Caco-2 (cell line): Measurements from ENCODE around the gene FAM89B. TPM values are rescaled to one million over a fixed set of nuclear protein-coding genes. Genes with fewer than 3 reads are reported as not detected.

ENCODE experiments used
- BruUV-seq: library from RNA; stranded (reverse); fragments of 400-500 nt; replicated peaks from 2 replicates; lab custom pipeline; 2021; lab: Mats Ljungman, UMichigan
- CTCF ChIA-PET: fragments of 300-600 bp; sonication (Branson Sonifier 250); formaldehyde crosslinking; loops from one replicate; lab custom pipeline; 2022; ENCODE audit warnings: antibody characterized with exemption; lab: Charles Lee
- POLR2A ChIA-PET: fragments of 300-600 bp; sonication (Branson Sonifier 250); formaldehyde crosslinking; loops from one replicate; lab custom pipeline; 2022; ENCODE audit warnings: antibody characterized with exemption; lab: Charles Lee
- DNase-seq, 2 experiments: peaks; one replicate each; pipeline versions ENCODE4 v3.0.0 to v3.0.0-alpha.2; 2020 to 2022
- H3K27me3 ChIP-seq: replicated peaks from 2 replicates; pipeline ENCODE4 v1.6.0; 2011; ENCODE audit warnings: low read length; ENCODE audit not compliant: control insufficient read depth, insufficient read depth
- H3K36me3 ChIP-seq: 2 replicates; pipeline ENCODE4 v1.5.1; 2011; ENCODE audit warnings: low read length; ENCODE audit not compliant: control insufficient read depth, insufficient read depth
- H3K4me1 ChIP-seq: fragments of 250-450 bp; sonication (Bioruptor Pico); 2 replicates; pipeline ENCODE4 v1.5.1; 2020; ENCODE audit warnings: mild to moderate bottlenecking
- H3K4me3 ChIP-seq: 2 replicates; pipeline ENCODE4 v1.5.1; 2011; ENCODE audit warnings: low read depth, mild to moderate bottlenecking, control low read depth, low read length
- H3K9me3 ChIP-seq: fragments of 250-450 bp; sonication (Bioruptor Pico); 2 replicates; pipeline ENCODE4 v1.5.1; 2020; ENCODE audit warnings: mild to moderate bottlenecking, moderate library complexity
- H3K27ac Mint-ChIP-seq: one replicate; pipeline ENCODE4 v1.8.0; 2022; ENCODE audit warnings: mixed read lengths; ENCODE audit not compliant: unreplicated experiment
- H3K27me3 Mint-ChIP-seq: one replicate; pipeline ENCODE4 v1.8.0; 2022; ENCODE audit warnings: mixed read lengths; ENCODE audit not compliant: insufficient read depth, unreplicated experiment
- H3K36me3 Mint-ChIP-seq: one replicate; pipeline ENCODE4 v1.8.0; 2022; ENCODE audit warnings: mild to moderate bottlenecking, mixed read lengths; ENCODE audit not compliant: insufficient read depth, unreplicated experiment
- H3K4me1 Mint-ChIP-seq: one replicate; pipeline ENCODE4 v1.8.0; 2022; ENCODE audit warnings: low read depth, mixed read lengths; ENCODE audit not compliant: unreplicated experiment
- H3K4me3 Mint-ChIP-seq: one replicate; pipeline ENCODE4 v1.8.0; 2022; ENCODE audit warnings: mild to moderate bottlenecking, moderate library complexity, mixed read lengths; ENCODE audit not compliant: unreplicated experiment
- H3K9me3 Mint-ChIP-seq: one replicate; pipeline ENCODE4 v1.8.0; 2022; ENCODE audit warnings: mixed read lengths; ENCODE audit not compliant: unreplicated experiment
- CTCF ChIP-seq, 2 experiments: fragments of 200-600 bp in 1 of 2; IDR thresholded peaks; 1 replicate in 1 of 2; 2 replicates in 1 of 2; pipeline versions ENCODE4 v1.5.1 to v1.8.0; 2011 to 2022; ENCODE audit warnings: antibody characterized with exemption in 1 of 2, control low read depth in 1 of 2, inconsistent platforms in 1 of 2, low read depth in 1 of 2, low read length in 1 of 2, mild to moderate bottlenecking in 1 of 2, moderate library complexity in 1 of 2; ENCODE audit not compliant: insufficient read depth in 1 of 2, severe bottlenecking in 1 of 2, unreplicated experiment in 1 of 2
- intact Hi-C: fragments of 100-400 bp; cut with micrococcal nuclease; formaldehyde crosslinking; loops from one replicate; pipeline ENCODE4 v1.10.0; 2022; ENCODE audit not compliant: unreplicated experiment
- total RNA-seq: library from RNA; stranded (reverse); gene quantifications from 2 replicates; pipeline ENCODE4 v1.2.3, GENCODE V29; 2022

FAM89B gene
- total RNA-seq, 1 experiment from 2014 or later = 26.9 TPM

- Mint-ChIP-seq H3K4me1 (peaks cover 44% of the 10 kb centered on the region), H3K27me3 (no peaks in the 10 kb centered on the region), H3K4me3 (no peak overlapping the region), H3K36me3 (peaks cover 31% of the 10 kb centered on the region), H3K9me3 (no peaks in the 10 kb centered on the region), H3K27ac (no peak overlapping the region)
- ChIA-PET POLR2A (no interaction called here), CTCF (interaction anchor here (0.6 kb wide), 2 partner anchors 59 to 278 kb away, joined by 4 to 6 read pairs; no protein-coding TSS in a partner anchor)
- Histone ChIP-seq H3K36me3 (no peaks in the 10 kb centered on the region; the same call in 1 of the 2 replicates), H3K27me3 (no peaks in the 10 kb centered on the region), H3K9me3 (no peaks in the 10 kb centered on the region), H3K4me3 (no peak overlapping the region), H3K4me1 (peaks cover 52% of the 10 kb centered on the region)
- intact Hi-C loops = no loop called here
- no peak for TF ChIP-seq CTCF (IDR thresholded peaks at IDR 0.05; ENCODE audit: insufficient read depth in 1 of 2, low read depth in 1 of 2, low read length in 1 of 2, severe bottlenecking in 1 of 2, unreplicated experiment in 1 of 2)
- no peak for DNase-seq
- no TSS peak for BruUV-seq
Measured at GRCh38 chr11:65553301-65554001, 18.9 kb upstream of the FAM89B start.

DNA sequence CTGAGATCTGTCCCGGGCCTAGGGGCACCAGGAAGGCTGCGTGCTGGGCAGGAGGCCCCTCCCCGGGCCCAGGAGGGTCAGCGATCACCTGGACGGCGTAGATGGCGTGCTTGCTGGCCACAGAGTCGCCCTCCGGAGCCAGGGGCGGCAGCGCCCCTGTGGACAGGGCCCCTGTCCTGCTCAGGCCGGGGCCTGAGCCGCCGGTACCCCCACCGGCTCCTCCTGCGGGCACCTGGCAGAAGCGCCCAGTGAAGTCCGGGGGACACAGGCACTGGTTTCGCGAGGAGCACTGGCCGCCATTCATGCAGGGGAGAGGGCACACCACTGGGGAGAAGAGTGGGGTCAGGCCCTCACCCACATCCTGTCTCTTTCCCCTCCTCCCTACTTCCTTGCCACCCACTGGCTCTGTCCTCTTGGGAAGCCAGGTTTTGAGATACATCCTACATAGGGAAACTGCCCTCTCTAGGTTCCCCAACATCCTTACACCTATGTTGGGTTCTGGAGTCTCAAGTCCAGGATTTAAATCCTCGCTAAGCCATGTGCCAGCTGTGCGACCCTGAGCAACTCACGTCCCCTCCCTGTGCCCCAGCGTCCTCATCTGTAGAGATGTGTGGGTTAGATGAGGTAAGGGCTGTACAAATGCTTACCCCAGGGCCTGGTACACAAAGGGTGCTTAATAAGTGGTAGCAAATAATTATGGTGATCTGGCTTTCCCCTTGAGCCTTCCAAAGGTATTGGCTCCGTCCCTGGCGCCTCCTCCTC, 18.1 kb upstream of the FAM89B start:
- H3K27me3 Mint-ChIP-seq = no peaks in the 10 kb centered on the region
- Histone ChIP-seq H3K4me1 (peaks cover 59% of the 10 kb centered on the region), H3K36me3 (no peaks in the 10 kb centered on the region; the same call in 1 of the 2 replicates), H3K9me3 (no peaks in the 10 kb centered on the region), H3K4me3 (no peak overlapping the region), H3K27me3 (no peaks in the 10 kb centered on the region)
- H3K4me1 Mint-ChIP-seq = peaks cover 44% of the 10 kb centered on the region
- CTCF ChIA-PET = no interaction called here
- no peaks in the 10 kb centered on the region for H3K9me3 Mint-ChIP-seq
- intact Hi-C loops = no loop called here
- TF ChIP-seq CTCF (IDR thresholded peaks at IDR 0.05; ENCODE audit: insufficient read depth in 1 of 2, low read depth in 1 of 2, low read length in 1 of 2, severe bottlenecking in 1 of 2, unreplicated experiment in 1 of 2) = no peak
- DNase-seq = no peak
- BruUV-seq = no TSS peak
- peak overlapping the region; percentile 61 for H3K27ac Mint-ChIP-seq
- peaks cover 34% of the 10 kb centered on the region for H3K36me3 Mint-ChIP-seq
- no peak overlapping the region for H3K4me3 Mint-ChIP-seq
- POLR2A ChIA-PET = no interaction called here

DNA sequence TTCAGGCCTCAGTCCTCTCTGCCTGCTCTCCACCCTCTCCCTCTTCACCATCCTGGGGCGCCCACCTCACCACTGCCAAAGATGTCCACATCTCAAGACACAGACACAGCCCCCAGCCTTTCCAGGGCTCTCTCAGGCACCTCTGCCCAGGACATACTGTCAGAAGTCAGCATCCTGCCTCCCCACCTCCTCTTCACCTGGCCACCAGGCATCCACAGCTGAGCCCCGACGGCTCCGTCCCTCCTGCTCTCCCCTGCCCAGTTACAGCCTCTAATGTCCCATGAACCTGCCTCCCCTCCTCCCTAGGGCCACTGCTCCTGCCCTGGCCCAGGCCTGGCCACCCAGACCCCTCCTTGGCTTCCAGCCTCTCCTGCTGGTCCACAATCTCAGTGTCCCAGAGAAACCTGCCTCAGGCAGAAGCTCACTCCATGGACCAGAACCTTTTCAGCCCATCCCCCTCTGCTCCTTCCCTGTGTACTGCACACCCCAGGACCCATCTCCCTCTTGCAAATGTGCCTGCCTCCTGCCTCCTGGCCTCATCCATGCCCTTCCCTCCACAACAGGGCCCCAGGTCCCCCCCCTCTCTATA, 17.4 kb upstream of the FAM89B start:
- intact Hi-C loops = no loop called here
- Mint-ChIP-seq H3K36me3 (peaks cover 36% of the 10 kb centered on the region), H3K4me3 (no peak overlapping the region), H3K4me1 (peaks cover 47% of the 10 kb centered on the region), H3K27ac (peak overlapping the region; percentile 61), H3K9me3 (no peaks in the 10 kb centered on the region), H3K27me3 (no peaks in the 10 kb centered on the region)
- Histone ChIP-seq H3K36me3 (no peaks in the 10 kb centered on the region; the same call in 1 of the 2 replicates), H3K4me1 (peaks cover 66% of the 10 kb centered on the region), H3K9me3 (no peaks in the 10 kb centered on the region), H3K4me3 (no peak overlapping the region), H3K27me3 (no peaks in the 10 kb centered on the region)
- no peak for TF ChIP-seq CTCF (IDR thresholded peaks at IDR 0.05; ENCODE audit: insufficient read depth in 1 of 2, low read depth in 1 of 2, low read length in 1 of 2, severe bottlenecking in 1 of 2, unreplicated experiment in 1 of 2)
- ChIA-PET POLR2A (no interaction called here), CTCF (no interaction called here)
- no peak for DNase-seq
- no TSS peak for BruUV-seq
